GM23338 (cell line): ENCODE measurements around the gene FBXW7. TPM values are rescaled to one million over a fixed set of nuclear protein-coding genes. Genes with fewer than 3 reads are reported as not detected.

Experiments
- ATAC-seq: fragments of 200-7000 bp; cut with Tn5 transposase; 3 replicates; pipeline ENCODE4 v1.9.1; 2020
- DNase-seq: peaks from one replicate; pipeline ENCODE4 v3.0.0-alpha.2; 2015; ENCODE audit warnings: low spot score
- H2AFZ ChIP-seq: fragments of 200-600 bp; sonication (generic); 2 replicates; pipeline ENCODE4 v1.8.0; 2016; ENCODE audit warnings: antibody characterized with exemption, mild to moderate bottlenecking, moderate library complexity
- H3F3A ChIP-seq: fragments of 200-600 bp; sonication (generic); replicated peaks from 2 replicates; pipeline ENCODE4 v1.8.0; 2017; ENCODE audit warnings: antibody characterized with exemption, mixed run types, low read depth
- H3K27ac ChIP-seq: fragments of 200-600 bp; sonication (generic); 2 replicates; pipeline ENCODE4 v1.6.1; 2016; ENCODE audit warnings: low read depth
- H3K27me3 ChIP-seq: fragments of 200-600 bp; sonication (generic); 2 replicates; pipeline ENCODE4 v1.8.0; 2016; ENCODE audit warnings: mild to moderate bottlenecking, mixed run types, moderate library complexity; ENCODE audit not compliant: insufficient read depth
- H3K36me3 ChIP-seq: fragments of 200-600 bp; sonication (generic); 2 replicates; pipeline ENCODE4 v1.8.0; 2016; ENCODE audit warnings: mild to moderate bottlenecking; ENCODE audit not compliant: insufficient read depth
- H3K4me1 ChIP-seq: fragments of 200-600 bp; sonication (generic); 2 replicates; pipeline ENCODE4 v1.8.0; 2016; ENCODE audit warnings: mild to moderate bottlenecking, moderate library complexity; ENCODE audit not compliant: insufficient read depth
- H3K4me2 ChIP-seq: fragments of 200-600 bp; sonication (generic); 2 replicates; pipeline ENCODE4 v1.7.1; 2017; ENCODE audit warnings: mixed run types
- H3K4me3 ChIP-seq: fragments of 200-600 bp; sonication (generic); 2 replicates; pipeline ENCODE4 v1.6.1; 2016; ENCODE audit warnings: mixed run types
- H3K79me2 ChIP-seq: fragments of 200-600 bp; sonication (generic); replicated peaks from 2 replicates; pipeline ENCODE4 v1.8.0; 2017; ENCODE audit warnings: mild to moderate bottlenecking; ENCODE audit not compliant: insufficient read depth
- H3K9me2 ChIP-seq: fragments of 200-600 bp; sonication (generic); 2 replicates; pipeline ENCODE4 v1.8.0; 2017; ENCODE audit not compliant: insufficient read depth
- H4K20me1 ChIP-seq: fragments of 200-600 bp; sonication (generic); replicated peaks from 2 replicates; pipeline ENCODE4 v1.8.0; 2017; ENCODE audit warnings: mild to moderate bottlenecking; ENCODE audit not compliant: insufficient read depth
- H3K27ac Mint-ChIP-seq: 2 replicates; pipeline ENCODE4 v1.8.0; 2020; ENCODE audit warnings: inconsistent platforms, mild to moderate bottlenecking, moderate library complexity, mixed read lengths
- H3K27me3 Mint-ChIP-seq: 3 replicates; pipeline ENCODE4 v1.8.0; 2022; ENCODE audit warnings: low read depth, mild to moderate bottlenecking, moderate library complexity, mixed read lengths, inconsistent platforms; ENCODE audit not compliant: insufficient read depth, poor library complexity
- H3K36me3 Mint-ChIP-seq: 3 replicates; pipeline ENCODE4 v1.8.0; 2021; ENCODE audit warnings: low read depth, mild to moderate bottlenecking, inconsistent platforms, moderate library complexity, mixed read lengths
- H3K4me1 Mint-ChIP-seq: 3 replicates; pipeline ENCODE4 v1.8.0; 2020; ENCODE audit warnings: mild to moderate bottlenecking, inconsistent platforms, mixed read lengths
- H3K4me3 Mint-ChIP-seq: 3 replicates; pipeline ENCODE4 v1.8.0; 2021; ENCODE audit warnings: moderate library complexity, mild to moderate bottlenecking, inconsistent platforms, mixed read lengths
- H3K9me3 Mint-ChIP-seq: 3 replicates; pipeline ENCODE4 v1.8.0; 2020; ENCODE audit warnings: moderate library complexity, mild to moderate bottlenecking, inconsistent platforms, mixed read lengths
- EZH2phosphoT487 ChIP-seq: fragments of 200-600 bp; sonication (generic); IDR thresholded peaks from one replicate; pipeline ENCODE4 v1.8.1; 2018; ENCODE audit warnings: antibody characterized with exemption; ENCODE audit not compliant: unreplicated experiment
- POLR2AphosphoS5 ChIP-seq: IDR thresholded peaks from 2 replicates; pipeline ENCODE4 v1.6.1; 2016; ENCODE audit warnings: antibody characterized with exemption, low read depth
- ZNF331 ChIP-seq: fragments of 250-450 bp; sonication (Bioruptor Pico); IDR thresholded peaks from 2 replicates; pipeline ENCODE4 v1.5.0; 2020; ENCODE audit warnings: low read depth, mild to moderate bottlenecking, moderate library complexity
- polyA plus RNA-seq: library from polyadenylated mRNA; unstranded; fragments of >200 nt; fragmentation: Nextera tagmentation; extraction: Ambion mirVana; gene quantifications from 2 replicates; pipeline ENCODE4 v1.2.1, GENCODE V29; 2016
- total RNA-seq: library from RNA; depleted of rRNA; stranded (reverse); fragments of >200 nt; shearing (Covaris generic); gene quantifications from 2 replicates; pipeline ENCODE4 v1.2.3, GENCODE V29; 2014
- TF ChIP-seq, protein P1 (sequence below): IDR thresholded peaks from one replicate; pipeline ENCODE4 v1.6.1; 2018; ENCODE audit warnings: antibody characterized with exemption; ENCODE audit not compliant: unreplicated experiment
- TF ChIP-seq, protein P2 (sequence below), 2 experiments: fragments of 200-600 bp in 1 of 2; sonication (generic) in 1 of 2; conservative IDR thresholded peaks; 2 replicates each; pipeline versions ENCODE4 v1.5.1 to v1.6.1; 2016 to 2017; ENCODE audit warnings: antibody characterized with exemption in 2 of 2, low read depth in 2 of 2, mild to moderate bottlenecking in 2 of 2, moderate library complexity in 1 of 2
- TF ChIP-seq, protein P3 (sequence below): fragments of 250-450 bp; sonication (Bioruptor Pico); IDR thresholded peaks from 2 replicates; pipeline ENCODE4 v1.5.0; 2020; ENCODE audit warnings: mild to moderate bottlenecking, moderate library complexity

FBXW7 gene
- total and polyA plus RNA-seq, 2 experiments from 2014 or later: 25.8 to 34.7 TPM

DNA sequence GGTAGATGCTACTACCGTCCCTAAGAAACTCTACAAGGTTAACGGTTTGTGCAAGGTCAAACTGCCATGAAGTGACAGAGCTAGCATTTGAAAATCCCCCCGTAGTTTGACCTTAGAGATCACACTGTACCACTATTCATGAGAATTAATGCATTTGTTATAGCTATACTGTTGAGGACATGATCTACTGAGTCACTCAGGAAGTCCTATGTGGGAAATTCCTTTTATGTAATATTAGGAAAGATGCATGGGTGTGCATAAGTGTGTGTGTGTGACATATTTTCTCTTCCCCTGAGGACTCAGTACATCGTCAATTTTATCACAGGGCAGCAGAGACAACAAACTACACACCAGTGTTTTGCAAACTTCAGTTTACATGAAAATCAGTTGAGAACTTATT, 141.1 kb downstream of the FBXW7 start:
- H3K27me3 Mint-ChIP-seq: no peaks in the 10 kb centered on the region
- H2AFZ ChIP-seq: no peak overlapping the region

DNA sequence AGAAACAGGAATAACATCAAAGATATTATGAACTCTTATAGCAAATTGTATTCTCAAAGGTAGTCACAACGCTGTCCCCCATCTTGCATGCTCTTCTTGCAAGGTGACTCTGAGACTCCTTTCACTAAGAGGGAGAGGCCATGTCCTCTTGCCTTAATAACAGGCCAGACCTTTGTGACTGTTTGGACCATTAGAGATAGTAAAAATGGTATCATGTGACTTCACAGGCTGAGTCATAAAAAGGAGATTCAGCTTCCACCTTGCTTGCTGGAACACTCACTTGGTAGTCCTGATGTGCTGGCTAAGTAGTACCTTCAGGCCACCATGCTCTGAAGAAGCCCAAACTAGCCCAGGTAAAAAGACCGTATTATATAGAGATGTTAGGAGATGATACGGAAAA, 143.8 kb downstream of the FBXW7 start:
- DNase-seq: no peak
- TF ChIP-seq ZNF331 (no peak), POLR2AphosphoS5 (no peak), EZH2phosphoT487 (no peak)
- TF ChIP-seq, protein P1, sequence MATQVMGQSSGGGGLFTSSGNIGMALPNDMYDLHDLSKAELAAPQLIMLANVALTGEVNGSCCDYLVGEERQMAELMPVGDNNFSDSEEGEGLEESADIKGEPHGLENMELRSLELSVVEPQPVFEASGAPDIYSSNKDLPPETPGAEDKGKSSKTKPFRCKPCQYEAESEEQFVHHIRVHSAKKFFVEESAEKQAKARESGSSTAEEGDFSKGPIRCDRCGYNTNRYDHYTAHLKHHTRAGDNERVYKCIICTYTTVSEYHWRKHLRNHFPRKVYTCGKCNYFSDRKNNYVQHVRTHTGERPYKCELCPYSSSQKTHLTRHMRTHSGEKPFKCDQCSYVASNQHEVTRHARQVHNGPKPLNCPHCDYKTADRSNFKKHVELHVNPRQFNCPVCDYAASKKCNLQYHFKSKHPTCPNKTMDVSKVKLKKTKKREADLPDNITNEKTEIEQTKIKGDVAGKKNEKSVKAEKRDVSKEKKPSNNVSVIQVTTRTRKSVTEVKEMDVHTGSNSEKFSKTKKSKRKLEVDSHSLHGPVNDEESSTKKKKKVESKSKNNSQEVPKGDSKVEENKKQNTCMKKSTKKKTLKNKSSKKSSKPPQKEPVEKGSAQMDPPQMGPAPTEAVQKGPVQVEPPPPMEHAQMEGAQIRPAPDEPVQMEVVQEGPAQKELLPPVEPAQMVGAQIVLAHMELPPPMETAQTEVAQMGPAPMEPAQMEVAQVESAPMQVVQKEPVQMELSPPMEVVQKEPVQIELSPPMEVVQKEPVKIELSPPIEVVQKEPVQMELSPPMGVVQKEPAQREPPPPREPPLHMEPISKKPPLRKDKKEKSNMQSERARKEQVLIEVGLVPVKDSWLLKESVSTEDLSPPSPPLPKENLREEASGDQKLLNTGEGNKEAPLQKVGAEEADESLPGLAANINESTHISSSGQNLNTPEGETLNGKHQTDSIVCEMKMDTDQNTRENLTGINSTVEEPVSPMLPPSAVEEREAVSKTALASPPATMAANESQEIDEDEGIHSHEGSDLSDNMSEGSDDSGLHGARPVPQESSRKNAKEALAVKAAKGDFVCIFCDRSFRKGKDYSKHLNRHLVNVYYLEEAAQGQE: no peak
- TF ChIP-seq, protein P2, sequence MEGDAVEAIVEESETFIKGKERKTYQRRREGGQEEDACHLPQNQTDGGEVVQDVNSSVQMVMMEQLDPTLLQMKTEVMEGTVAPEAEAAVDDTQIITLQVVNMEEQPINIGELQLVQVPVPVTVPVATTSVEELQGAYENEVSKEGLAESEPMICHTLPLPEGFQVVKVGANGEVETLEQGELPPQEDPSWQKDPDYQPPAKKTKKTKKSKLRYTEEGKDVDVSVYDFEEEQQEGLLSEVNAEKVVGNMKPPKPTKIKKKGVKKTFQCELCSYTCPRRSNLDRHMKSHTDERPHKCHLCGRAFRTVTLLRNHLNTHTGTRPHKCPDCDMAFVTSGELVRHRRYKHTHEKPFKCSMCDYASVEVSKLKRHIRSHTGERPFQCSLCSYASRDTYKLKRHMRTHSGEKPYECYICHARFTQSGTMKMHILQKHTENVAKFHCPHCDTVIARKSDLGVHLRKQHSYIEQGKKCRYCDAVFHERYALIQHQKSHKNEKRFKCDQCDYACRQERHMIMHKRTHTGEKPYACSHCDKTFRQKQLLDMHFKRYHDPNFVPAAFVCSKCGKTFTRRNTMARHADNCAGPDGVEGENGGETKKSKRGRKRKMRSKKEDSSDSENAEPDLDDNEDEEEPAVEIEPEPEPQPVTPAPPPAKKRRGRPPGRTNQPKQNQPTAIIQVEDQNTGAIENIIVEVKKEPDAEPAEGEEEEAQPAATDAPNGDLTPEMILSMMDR (conservative IDR thresholded peaks at IDR 0.05; ENCODE audit: low read depth in 2 of 2): no peak
- TF ChIP-seq, protein P3, sequence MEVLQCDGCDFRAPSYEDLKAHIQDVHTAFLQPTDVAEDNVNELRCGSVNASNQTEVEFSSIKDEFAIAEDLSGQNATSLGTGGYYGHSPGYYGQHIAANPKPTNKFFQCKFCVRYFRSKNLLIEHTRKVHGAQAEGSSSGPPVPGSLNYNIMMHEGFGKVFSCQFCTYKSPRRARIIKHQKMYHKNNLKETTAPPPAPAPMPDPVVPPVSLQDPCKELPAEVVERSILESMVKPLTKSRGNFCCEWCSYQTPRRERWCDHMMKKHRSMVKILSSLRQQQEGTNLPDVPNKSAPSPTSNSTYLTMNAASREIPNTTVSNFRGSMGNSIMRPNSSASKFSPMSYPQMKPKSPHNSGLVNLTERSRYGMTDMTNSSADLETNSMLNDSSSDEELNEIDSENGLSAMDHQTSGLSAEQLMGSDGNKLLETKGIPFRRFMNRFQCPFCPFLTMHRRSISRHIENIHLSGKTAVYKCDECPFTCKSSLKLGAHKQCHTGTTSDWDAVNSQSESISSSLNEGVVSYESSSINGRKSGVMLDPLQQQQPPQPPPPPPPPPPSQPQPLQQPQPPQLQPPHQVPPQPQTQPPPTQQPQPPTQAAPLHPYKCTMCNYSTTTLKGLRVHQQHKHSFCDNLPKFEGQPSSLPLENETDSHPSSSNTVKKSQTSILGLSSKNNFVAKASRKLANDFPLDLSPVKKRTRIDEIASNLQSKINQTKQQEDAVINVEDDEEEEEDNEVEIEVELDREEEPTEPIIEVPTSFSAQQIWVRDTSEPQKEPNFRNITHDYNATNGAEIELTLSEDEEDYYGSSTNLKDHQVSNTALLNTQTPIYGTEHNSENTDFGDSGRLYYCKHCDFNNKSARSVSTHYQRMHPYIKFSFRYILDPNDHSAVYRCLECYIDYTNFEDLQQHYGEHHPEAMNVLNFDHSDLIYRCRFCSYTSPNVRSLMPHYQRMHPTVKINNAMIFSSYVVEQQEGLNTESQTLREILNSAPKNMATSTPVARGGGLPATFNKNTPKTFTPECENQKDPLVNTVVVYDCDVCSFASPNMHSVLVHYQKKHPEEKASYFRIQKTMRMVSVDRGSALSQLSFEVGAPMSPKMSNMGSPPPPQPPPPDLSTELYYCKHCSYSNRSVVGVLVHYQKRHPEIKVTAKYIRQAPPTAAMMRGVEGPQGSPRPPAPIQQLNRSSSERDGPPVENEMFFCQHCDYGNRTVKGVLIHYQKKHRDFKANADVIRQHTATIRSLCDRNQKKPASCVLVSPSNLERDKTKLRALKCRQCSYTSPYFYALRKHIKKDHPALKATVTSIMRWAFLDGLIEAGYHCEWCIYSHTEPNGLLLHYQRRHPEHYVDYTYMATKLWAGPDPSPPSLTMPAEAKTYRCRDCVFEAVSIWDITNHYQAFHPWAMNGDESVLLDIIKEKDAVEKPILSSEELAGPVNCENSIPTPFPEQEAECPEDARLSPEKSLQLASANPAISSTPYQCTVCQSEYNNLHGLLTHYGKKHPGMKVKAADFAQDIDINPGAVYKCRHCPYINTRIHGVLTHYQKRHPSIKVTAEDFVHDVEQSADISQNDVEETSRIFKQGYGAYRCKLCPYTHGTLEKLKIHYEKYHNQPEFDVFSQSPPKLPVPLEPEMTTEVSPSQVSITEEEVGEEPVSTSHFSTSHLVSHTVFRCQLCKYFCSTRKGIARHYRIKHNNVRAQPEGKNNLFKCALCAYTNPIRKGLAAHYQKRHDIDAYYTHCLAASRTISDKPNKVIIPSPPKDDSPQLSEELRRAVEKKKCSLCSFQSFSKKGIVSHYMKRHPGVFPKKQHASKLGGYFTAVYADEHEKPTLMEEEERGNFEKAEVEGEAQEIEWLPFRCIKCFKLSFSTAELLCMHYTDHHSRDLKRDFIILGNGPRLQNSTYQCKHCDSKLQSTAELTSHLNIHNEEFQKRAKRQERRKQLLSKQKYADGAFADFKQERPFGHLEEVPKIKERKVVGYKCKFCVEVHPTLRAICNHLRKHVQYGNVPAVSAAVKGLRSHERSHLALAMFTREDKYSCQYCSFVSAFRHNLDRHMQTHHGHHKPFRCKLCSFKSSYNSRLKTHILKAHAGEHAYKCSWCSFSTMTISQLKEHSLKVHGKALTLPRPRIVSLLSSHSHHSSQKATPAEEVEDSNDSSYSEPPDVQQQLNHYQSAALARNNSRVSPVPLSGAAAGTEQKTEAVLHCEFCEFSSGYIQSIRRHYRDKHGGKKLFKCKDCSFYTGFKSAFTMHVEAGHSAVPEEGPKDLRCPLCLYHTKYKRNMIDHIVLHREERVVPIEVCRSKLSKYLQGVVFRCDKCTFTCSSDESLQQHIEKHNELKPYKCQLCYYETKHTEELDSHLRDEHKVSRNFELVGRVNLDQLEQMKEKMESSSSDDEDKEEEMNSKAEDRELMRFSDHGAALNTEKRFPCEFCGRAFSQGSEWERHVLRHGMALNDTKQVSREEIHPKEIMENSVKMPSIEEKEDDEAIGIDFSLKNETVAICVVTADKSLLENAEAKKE (CRISPR knock-in tag): no peak

More for the DNA sequence above, 141.1 kb downstream of the FBXW7 start:
- Mint-ChIP-seq H3K36me3 (no peaks in the 10 kb centered on the region), H3K4me1 (peaks cover 11% of the 10 kb centered on the region), H3K27ac (no peak overlapping the region), H3K9me3 (no peaks in the 10 kb centered on the region), H3K4me3 (no peak overlapping the region)
- no peaks in the 10 kb centered on the region for H4K20me1 ChIP-seq
- no peak overlapping the region for H3K27ac ChIP-seq
- no peaks in the 10 kb centered on the region for H3K36me3 ChIP-seq
- no peak overlapping the region for H3K4me2 ChIP-seq
- no peaks in the 10 kb centered on the region for H3K9me2 ChIP-seq
- ATAC-seq (no peak), DNase-seq (no peak)
- H3K4me3 ChIP-seq: no peak overlapping the region
- TF ChIP-seq, protein P2 (conservative IDR thresholded peaks at IDR 0.05; ENCODE audit: low read depth in 2 of 2): no peak
- H3F3A ChIP-seq: no peaks in the 10 kb centered on the region
- no peaks in the 10 kb centered on the region for H3K27me3 ChIP-seq
- H3K4me1 ChIP-seq: no peaks in the 10 kb centered on the region
- peaks cover 7% of the 10 kb centered on the region for H3K79me2 ChIP-seq

More for the DNA sequence above, 143.8 kb downstream of the FBXW7 start:
- Histone ChIP-seq H3F3A (no peaks in the 10 kb centered on the region), H3K9me2 (no peaks in the 10 kb centered on the region), H3K4me2 (no peak overlapping the region), H3K79me2 (peaks cover 7% of the 10 kb centered on the region), H3K4me1 (no peaks in the 10 kb centered on the region), H4K20me1 (no peaks in the 10 kb centered on the region), H2AFZ (no peak overlapping the region), H3K36me3 (no peaks in the 10 kb centered on the region), H3K27me3 (no peaks in the 10 kb centered on the region), H3K27ac (no peak overlapping the region), H3K4me3 (no peak overlapping the region)
- no peak overlapping the region for H3K4me3 Mint-ChIP-seq
- no peak for ATAC-seq
- no peaks in the 10 kb centered on the region for H3K9me3 Mint-ChIP-seq
- H3K4me1 Mint-ChIP-seq: peaks cover 11% of the 10 kb centered on the region
- peak overlapping the region; percentile 3; the same call in 1 of the 2 replicates for H3K27ac Mint-ChIP-seq
- no peaks in the 10 kb centered on the region for H3K36me3 Mint-ChIP-seq
- H3K27me3 Mint-ChIP-seq: no peaks in the 10 kb centered on the region
